HG02610 (cell line): ENCODE measurements around the gene NOP9.
A peak's percentile ranks its signal among the peaks of the same experiment; 100 is the strongest.
"Not testable (repeated sequence)": the region's sequence is repeated elsewhere in the genome, so short reads cannot be mapped to it uniquely, and the experiment has no call there.

Experiments
- ATAC-seq: cut with Tn5 transposase; IDR thresholded peaks from one replicate; pipeline ENCODE4 v1.9.1; 2021; ENCODE audit warnings: mild to moderate bottlenecking, moderate library complexity; ENCODE audit not compliant: unreplicated experiment

NOP9 gene

DNA sequence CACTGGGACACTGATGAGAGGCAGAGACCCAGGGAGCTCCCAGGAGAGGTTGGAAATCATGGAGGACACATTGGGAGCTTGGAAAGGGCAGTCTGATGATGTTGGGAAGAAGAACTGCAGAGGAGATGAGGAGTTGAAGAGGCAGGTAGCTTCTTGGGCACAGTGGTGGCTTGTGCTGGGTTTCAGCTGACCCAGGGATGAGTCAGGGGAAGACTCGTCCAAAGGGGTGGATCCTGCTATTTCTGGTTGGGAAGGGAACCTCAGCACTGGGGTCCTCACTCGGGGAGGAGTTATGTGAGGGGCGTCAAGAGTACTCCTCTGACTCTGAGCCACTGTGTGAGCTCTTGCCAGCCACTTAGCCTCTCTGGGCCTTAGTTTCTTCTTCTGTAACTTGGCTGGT is 23.7 kb downstream of the NOP9 start:
- ATAC-seq: no peak

DNA sequence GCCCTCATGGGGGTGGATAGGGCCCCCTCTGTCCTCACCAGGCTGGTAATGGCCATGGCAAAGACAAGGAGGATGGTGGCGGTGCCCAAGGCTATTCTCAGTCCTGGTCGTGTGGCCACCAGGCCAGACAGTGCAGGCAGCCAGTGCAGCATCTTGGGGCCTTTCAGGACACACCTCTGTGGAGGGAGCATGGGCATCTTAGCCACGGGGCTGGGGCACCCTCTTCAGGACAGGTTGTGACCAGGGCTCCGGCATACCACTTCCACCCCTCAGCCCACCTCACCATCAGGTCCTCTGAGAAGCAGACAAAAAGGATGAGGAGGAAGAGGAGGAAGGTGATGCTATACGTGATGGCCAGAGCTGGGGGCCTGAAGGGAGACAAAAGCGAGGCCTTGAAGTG is 24.4 kb downstream of the NOP9 start:
- no peak for ATAC-seq

DNA sequence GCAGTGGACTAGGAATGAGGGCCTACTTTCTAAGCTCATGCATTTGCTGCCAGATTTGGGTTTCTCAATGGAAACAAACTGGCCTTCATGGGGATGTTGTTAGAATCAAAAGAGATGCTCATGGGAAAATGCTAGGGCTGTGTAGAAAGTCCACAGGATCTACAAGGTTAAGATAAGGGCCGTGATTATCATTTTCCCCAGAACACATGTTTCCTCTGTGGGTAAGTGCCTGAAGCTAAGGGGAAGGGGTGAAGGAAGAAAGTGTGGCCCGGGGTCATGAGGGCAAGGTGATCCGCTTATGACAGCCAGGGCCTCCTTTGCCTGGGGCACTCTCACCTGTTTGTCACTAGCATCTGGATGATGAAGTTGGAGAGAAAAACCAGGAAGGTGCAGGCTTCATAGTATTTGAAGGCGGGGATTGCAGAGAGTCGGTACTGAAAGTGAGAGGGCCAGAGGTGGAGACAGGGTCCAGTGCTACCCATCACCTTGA is 25.4 kb downstream of the NOP9 start:
- ATAC-seq: no peak

DNA sequence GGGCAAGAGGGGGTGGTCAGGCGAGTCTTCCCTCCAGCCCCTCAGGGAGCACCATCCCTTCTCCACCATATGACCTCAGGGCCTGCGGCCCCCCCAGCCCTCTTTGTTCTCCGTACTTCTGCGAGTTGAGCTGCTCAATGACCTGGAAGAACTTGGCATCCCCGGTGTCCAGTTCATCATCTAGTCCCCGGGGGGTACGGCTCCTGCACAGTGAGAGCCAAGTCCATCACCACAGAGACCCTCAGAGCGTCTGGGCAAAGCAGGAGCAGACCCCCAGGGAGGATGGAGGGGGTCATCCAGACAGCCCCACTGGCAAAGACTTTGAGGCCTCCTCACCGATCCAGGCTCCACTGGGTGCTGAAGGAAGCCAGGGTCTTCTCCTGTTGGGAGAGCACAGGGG is 26.3 kb downstream of the NOP9 start:
- ATAC-seq: no peak

DNA sequence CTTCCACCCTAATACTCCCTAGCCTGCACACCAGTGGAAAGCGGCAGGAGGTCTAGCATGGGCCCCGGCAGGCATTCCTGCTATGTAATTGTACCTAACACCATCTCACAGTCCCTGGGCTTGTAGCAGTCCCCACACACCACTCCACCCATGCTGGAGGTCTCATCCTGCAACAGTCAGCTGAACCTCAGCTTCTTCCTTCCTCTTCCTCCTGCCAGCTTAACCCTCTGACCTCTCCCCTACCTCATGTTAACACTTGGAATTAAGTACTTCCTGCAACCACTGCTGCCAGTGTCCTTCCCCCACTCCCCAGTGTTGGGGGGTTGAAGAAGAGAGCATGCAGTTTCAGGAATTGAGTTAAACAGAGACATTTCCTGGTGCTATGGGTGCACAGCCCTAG is 27.7 kb downstream of the NOP9 start:
- ATAC-seq: no peak

DNA sequence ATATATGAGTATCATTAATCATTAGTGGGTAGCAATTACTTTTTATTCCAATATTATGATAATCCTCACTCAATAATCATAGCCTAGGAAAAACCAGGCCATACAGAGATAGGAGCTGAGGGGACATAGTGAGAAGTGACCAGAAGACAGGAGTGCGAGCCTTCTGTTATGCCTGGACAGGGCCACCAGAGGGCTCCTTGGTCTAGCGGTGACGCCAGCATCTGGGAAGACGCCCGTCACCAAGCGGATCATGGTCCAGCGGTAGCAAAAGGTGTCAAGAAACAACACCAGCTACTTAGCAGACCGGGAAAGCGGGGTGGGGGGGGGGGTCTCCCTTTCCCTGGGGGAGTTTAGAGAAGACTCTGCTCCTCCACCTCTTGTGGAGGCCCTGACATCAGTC is 28.3 kb downstream of the NOP9 start:
- not testable (repeated sequence) for ATAC-seq

DNA sequence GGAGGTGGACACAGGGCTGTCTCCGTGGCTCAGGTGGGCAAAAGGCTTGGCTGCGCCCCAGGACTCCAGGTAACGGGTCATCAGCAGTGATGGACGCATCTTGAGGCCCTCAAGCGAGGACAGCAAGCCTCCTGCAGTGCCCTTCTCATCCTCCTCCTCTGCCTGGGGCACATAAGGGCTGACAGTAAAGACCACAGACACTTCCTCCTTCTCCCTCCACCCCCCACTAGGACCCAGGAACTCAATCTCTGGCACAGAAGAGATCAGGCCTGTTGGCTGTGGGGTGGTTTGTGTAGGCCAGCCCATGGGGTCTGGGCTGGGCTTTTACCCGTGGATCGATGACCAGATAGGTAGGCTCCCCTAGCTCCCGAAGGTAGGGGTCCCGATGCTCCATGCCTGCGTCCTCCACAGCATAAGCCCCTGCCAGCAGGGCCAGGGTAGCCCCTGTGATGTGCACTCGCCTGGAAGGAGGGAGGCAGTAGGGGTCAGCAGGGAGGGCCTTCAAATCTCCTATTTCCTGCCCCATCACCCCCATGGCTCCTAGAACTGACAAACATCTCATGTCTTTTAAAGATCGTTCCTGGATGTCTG is 29.5 kb downstream of the NOP9 start:
- ATAC-seq: no peak

DNA sequence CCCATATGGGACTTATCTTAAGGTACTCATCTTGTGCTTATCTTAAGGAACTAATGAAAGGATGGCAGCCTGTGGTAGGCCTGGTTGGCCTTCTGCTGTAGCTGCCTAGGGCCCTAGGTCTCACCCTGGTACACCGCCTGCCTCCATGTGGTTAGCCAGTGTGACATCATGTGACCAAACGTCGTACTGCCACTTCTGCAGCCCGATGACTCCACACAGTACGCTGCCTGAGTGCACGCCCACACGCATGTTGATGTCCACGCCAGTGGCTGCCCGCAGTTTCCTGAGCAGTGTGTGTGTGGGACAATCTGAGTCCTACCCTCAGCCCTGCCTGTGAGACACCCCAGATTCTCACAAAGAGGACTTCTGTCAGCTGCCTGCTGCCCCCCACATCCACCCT is 30.1 kb downstream of the NOP9 start:
- ATAC-seq: no peak

DNA sequence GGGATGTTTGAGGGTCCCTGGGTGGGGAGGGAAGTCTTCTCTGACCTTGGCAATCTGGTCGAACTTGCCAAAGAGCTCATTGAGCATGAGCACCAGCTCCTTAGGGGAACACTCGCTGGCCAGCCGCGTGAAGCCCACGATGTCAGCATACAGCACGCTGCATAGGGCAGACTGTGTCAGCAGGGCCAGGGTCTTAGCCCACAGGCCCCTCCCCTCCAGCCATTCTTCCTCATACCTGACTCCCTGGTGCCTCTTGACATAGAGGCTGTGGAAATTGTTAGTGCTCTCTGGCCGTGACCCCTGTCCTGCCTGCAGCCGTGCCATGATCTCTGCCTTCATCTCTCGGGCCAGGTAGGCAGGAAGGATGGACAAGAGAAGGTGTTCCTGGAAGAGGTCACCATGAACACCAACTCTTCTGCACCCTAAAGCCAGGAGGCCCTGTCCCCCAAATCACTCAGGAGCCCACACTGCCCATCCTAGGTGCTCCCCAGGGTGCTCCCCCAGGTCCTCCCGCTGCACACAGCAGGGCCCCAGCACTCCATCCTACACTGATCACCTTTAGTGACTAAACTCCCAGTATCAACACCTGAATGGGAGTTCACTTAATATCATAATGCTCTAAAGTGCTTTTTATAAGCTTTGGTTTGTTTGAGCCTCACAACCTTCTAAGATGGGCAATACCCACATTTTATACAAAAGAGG is 31.5 kb downstream of the NOP9 start:
- no peak for ATAC-seq

DNA sequence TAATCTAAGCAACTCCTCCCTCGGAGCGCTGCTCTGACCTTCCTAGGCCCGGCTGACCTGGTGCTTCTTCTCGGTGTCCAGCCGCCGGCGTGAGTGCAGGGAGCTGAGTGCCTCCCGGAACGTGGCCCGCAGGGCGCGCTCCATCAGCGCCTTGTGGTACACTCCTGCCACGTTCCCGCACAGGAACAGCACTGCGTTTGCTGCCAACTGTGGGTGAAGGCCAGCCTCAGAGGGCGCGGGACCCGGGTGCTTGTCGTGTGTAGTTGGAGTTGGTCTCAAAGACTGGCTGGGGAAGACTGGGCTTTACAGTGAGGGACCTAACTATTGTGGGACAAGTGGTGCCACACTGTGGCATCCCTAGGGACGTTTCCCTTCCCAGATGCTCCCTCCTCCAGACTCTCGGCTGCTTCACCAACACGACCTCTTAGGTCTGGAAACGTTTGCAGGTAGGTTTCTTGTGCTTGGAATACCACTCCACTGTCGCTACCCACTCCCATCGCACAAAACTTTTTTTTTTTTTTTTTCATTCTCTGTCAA is 32.1 kb downstream of the NOP9 start:
- ATAC-seq: no peak

DNA sequence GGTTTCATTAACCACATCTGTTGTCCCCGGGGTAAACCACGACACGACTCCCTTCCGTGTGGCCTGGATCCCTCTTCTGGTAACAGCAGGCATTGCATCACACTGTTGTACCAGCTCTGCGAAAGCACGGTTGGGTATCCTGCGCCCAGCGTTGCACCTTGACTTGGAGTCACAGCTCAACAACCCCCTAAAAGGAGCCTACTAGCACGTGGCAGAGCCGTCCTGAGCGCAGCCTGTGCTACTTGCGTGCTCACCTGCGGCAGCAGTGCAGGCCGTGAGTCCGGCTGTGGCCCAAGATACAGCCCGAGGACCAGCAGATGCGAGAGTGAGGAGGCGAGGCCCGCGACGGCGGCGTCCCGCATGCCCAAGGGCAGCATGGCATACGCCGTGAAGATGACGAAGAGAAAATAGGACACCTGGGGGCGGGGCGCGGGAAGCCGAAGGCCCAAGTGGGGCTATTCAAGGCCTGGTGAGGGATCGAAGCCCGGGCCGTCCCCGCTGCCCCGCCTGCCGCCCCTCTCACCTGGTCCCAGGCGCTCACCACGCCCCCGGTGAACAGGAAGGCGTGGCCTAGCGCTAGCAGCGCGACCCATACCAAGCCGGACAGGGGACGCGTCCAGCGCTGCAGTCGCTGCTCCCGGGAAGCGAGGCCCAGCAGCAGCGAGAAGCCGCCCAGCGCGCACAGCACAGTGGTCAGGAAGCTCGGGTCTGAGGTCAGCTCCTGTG is 32.8 kb downstream of the NOP9 start:
- ATAC-seq: peak; percentile 79

DNA sequence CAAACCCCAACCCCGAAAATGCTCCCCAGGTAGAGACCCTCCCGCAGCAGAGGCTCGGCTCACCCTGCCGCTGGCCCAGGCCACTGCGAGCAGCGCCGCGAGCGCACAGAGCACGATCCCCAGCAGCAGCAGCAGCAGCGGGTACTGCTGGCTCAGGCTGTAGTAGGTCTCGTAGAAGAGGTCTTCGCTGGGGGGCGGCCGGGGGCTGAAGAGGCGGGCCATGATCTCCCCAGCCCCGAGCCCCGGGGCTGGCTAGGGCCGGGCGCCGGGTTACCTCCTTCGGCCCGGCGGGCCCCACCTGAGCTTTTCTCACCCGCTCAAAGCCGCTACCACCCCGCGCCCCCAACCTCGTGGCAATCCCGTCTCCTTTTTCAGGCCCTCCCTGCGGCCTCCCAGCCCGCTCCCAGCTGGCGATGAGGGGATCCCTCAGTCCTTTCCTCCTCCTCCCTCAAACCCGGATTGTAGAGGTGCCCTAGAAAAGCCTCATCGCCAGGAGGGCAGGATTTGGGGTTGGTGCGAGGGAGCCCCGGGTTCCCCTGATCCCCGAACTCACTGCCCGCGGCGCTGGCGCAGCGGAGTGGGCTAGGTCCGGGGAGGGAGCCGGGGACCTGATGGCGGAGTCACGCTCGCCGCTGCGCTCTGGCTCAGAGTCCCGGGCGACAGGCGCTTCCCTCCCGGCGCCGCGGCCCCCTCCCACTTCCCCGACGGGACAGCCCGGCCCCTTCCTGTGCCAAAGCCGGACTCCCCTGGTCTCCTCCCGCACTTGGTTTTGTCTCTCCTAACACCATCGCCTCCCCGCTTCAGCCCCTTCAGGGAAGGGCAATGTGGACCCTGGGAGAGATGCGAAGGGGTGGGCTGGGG is 35.0 kb downstream of the NOP9 start, which contains the start of gene ADCY4:
Gene ADCY4 (minus strand): TSS at position 641 of the 861 bp plus-strand sequence. CDS start 419 bp downstream, at position 222.
- no peak for ATAC-seq

DNA sequence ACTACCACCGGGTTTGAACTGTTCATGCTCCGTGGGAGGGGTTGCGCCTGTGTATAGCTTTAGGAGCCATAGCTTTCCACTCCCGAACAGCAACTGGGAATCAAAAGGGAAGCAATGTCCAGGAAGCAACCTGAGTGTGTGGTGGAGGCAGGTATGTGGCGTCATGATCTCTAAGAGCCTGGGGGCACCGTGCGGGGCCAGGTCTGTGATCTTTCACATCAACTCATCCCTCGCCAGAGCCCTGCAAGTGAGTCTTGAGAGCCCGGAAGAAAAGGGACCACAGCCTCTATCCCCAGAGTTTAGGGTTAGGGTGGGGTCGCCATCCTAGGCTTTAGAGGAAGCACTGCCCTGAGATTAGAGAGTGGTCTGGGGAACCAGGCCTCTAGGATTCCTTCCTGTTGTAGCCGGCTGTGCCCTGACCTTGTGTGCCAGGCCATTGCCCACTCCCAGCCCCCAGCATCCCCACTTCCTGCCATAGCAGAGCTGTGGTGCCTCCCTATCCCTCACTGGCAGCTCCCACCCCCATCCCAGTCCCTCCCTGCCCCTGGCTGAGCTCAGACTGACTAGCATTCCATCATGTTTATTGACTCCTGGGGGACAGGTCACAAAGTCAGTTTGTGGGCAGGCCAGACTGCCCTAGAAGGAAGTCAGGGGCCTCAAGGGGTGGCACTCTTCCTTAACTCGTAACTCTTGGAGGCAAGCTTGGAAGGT is 36.0 kb downstream of the NOP9 start:
- ATAC-seq: no peak

DNA sequence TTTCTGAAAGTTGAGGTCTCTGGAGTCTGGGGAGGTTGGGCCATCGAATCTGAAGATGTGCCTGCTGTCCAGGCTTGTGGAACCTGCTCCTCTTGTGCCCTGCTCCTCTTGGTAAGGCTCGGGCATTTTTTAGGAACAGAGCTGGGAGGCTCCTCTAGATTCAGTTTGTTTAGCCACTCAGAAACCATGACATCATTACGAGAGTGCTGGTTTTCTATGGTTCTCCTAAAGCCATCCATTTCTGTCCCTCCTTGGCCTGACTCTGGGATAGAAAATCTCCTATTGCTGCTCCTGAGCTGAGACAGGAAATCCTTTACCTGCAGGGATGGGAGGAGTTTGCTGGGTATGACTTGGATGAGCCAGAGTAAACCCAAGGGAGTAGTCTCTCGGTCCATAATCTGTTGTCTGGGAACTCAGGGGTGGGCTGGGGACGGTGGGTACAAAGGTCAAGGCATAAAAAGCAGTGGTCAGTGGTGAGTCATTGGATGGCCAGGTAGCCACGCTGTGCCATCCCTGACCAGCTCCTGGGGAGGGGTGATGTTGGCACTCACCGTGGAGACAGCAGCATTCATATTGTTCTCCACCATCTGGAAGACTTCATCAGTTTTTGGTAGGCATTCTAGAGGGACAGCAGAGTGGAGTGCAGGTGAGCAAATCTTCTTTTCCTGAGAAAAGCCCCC is 37.6 kb downstream of the NOP9 start:
- no peak for ATAC-seq

DNA sequence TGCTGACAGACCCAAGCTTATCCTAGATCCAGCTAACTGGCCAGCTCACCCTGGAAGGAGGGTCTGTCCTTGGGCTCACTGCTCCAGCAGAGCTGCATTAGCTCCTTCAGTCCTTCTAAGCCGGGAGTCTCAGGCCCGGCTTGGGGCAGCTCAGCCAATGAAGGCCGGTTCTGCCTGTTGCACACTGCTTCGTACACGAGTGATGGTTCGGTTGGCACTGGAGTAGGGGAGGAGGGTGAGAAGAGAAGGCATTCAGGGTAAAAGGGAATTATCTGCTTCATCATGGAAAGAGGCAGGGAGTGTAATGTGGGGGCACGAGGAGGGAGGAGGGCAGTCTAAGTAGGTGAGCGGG is 38.1 kb downstream of the NOP9 start:
- ATAC-seq: no peak

DNA sequence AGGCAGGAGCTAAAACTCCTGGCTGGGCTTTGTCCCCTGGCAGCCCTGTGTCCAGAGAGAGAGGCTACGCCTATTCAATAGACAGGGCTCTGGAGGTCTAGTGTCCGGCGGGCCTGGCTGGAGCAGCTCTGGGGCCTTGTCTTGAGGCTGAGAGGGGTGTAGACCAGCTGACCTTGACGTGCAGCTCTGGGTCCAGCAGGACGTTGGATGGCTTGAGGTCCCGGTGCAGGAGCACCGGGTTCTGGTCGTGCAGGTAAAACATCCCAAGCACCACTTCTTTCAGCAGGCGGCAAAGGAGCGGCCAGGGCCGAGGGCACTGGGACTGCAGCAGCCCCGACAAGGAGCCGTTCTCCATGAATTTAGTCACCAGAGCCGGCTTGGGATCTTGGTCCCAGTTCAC is 39.2 kb downstream of the NOP9 start:
- no peak for ATAC-seq

DNA sequence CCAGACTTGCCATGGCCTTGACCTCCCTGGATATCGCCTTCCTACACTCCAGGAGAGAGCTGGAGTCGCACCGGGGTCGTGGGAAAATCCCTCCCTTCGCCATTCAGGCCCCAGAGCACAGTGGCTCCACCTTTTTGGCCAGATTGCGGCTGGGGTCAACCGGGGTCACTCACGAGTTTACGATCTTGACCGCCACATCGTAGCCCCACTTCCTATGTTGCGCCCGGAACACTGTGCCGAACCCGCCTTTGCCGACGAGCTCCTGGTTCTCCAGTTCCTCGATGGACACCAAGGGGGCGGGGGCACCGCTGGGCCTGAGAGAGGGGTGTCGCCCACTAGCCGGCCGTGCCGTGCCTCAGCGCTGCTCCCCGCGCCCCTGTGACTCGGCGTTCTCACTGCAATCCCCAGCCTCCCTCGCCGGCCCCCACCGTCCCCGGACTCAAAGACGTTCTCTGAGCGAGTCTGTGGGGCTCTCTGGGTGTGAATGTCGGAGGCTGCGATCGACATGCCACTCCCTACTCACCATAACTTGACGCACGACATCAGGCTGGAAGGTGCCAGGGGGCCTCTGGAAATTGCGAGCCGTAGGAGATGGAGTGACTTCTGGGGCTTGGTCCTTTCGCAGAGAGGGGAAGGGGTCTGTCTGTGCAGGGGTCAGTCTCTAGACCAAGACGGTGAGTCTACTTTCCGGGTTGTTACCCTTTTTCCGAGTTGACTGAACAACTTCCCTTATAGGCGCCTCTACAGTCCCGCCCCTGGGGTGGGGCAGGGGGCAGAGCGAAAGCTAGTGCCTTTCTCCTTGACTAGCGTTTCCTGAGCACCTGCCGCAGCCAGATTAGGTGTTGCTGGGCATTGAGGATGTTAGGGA is 39.9 kb downstream of the NOP9 start, which contains the start of gene RIPK3:
Gene RIPK3 (minus strand): TSS at position 708 of the 868 bp plus-strand sequence. CDS start 165 bp downstream, at position 543.
- ATAC-seq: peak; percentile 87

DNA sequence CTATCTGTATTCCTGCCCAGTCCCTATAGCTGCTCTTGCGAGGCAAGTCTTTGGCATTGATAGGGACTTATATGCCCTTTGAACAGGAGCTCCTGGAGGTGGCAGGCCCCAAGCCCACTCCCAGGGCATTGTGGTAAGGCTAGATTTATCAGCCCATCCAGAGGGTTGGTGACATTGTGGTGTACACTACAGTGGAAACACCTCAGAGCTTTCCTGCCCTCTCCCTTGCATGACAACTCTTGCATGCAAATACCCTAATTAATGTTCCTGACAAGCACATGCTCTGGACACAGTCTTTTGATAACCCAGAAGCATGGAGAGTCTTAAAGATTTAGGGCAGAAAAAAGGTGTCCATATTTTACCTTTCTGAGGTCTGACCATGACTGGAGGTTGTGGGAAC is 41.0 kb downstream of the NOP9 start:
- no peak for ATAC-seq

DNA sequence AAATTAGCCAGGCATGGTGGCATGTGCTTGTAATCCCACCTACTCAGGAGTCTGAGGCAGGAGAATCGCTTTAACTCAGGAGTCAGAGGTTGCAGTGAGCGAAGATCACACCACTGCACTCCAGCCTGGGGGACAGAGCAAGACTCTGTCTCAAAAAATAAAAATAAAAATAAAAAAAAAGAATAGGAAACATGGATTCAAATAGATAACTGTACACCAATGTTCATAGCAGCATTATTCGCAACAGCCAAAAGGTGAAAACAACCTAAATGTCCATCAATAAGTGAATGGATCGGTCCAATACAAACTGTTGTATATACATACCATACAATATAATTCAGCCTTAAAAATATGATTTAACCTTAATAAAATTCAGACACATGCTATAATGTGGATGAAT is 43.2 kb downstream of the NOP9 start:
- no peak for ATAC-seq
